ENCODE results near the gene DNAJB14. TPM values are rescaled to one million over a fixed set of nuclear protein-coding genes. Genes with fewer than 3 reads are reported as not detected.

DNAJB14 gene
- total RNA-seq = 16.0 and 20.2 TPM in 2 replicates

GRCh38 chr4:99946356-99947189, at the start of gene DNAJB14:
DNAJB14 (minus strand) TSS chr4:99946618; CDS start chr4:99946571, 47 bp downstream.

GRCh38 chr4:99949999-99950912, 3.8 kb upstream of the DNAJB14 start, which contains the start of gene H2AZ1:
H2AZ1 (minus strand) TSS chr4:99950275; CDS start chr4:99950170, 105 bp downstream.

GRCh38 chr4:99894161-99894997, 52.0 kb downstream of the DNAJB14 start, which contains the start of gene LAMTOR3:
LAMTOR3 (minus strand) TSS chr4:99894427; CDS start chr4:99893963, 464 bp downstream.

Other genes with a start within 250 kb of the DNAJB14 start
- gene DAPP1, start 129.8 kb downstream of the DNAJB14 start, total RNA-seq = not detected in 2 replicates
- 16.5 and 32.1 TPM in 2 replicates for gene LAMTOR3, start 52.2 kb downstream of the DNAJB14 start, total RNA-seq
- 121 and 157 TPM in 2 replicates for gene H2AZ1, start 3.7 kb upstream of the DNAJB14 start, total RNA-seq
- 0.12 and 1.5 TPM in 2 replicates for gene DDIT4L, start 243.8 kb upstream of the DNAJB14 start, total RNA-seq

All from pericardium fibroblast (primary cell).